HG02623 (cell line): Measurements from ENCODE around the gene PDE1A.
"Not testable (repeated sequence)": the region's sequence is repeated elsewhere in the genome, so short reads cannot be mapped to it uniquely, and the experiment has no call there.

Experiments
- ATAC-seq: cut with Tn5 transposase; IDR thresholded peaks from one replicate; pipeline ENCODE4 v1.9.1; 2021; ENCODE audit warnings: moderate library complexity; ENCODE audit not compliant: unreplicated experiment

The PDE1A gene

GRCh38 chr2:182410120-182410519 lies 16.7 kb downstream of the PDE1A start:
- ATAC-seq = no peak

GRCh38 chr2:182406221-182406620 lies 20.6 kb downstream of the PDE1A start:
- ATAC-seq = no peak

- ATAC-seq = no peak
Observed at GRCh38 chr2:182404975-182405561, 21.8 kb downstream of the PDE1A start.

DNA sequence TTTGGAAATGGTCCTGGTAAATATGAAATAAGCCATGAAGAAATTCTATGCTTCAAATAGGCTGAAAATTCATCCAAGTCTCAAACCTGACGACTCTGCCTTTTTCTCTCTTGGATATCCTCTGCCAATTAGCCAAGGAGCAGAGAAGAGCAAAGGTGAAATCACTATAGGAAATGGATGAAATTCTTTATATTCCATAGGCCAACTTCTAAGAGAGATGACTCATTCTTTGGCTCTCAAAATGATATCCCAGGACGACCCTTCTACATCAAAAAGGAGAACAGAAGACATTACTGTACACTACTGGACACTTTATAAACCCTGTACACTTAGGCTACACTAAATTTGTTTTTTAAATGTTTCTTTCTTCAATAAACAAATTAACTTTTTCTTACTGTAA lies 22.7 kb downstream of the PDE1A start:
- no peak for ATAC-seq

DNA sequence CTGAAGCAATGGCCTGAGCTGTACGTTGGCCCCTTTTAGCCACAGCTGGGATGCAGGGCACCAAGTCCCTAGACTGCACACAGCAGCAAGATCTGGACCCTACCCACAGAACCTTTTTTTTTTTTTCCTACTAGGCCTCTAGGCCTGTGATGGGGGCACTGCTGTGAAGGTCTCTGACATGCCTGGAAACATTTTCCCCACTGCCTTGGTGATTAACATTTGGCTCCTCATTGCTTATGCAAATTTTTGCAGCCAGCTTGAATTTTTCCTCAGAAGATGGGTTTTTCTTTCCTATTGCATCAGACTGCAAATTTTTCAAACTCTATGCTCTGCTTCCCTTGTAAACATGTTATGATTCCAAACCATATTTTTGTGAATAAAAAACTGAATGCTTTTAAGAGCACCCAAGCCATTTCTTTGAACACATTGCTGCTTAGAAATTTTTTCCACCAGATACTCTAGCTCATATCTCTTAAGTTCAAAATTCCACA lies 33.5 kb downstream of the PDE1A start:
- ATAC-seq = no peak

DNA sequence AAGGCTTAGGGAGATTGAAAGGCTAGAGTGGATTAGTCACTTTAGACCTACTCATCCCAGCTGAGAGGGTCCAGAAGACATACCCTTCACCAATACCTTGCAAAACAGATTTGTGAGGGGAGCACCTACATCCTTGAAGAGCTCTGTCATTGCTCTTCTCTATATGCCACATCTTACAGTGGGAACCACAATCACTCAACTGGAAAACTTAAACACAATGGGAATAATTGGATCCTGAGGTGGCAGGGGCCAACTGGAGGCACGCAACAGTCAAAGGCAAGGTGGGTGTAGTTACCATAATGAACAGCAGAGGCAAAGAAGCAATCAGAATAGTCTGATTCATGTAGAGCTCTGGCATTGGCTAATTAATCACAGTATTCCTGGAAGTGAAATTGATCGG lies 35.4 kb downstream of the PDE1A start:
- ATAC-seq = no peak

- ATAC-seq = not testable (repeated sequence)
Observed at GRCh38 chr2:182386267-182386880, 40.5 kb downstream of the PDE1A start.

DNA sequence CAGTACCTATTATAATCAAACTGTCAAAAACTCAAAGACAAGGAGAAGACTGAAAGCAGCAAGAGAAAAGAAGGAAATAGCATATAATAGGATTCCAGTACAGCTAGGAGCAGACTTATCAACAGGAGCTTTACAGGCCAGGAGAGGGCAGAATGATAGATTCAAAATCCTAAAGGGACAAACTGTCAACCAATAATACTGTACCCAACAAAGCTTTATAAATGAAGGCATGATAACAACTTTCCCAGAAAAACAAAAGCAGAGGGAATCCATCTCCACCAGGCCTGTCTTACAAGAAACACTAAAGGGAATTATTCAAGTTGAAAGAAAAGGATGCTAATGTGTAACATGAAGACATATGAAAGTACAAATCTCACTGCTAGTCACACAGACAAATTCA lies 42.0 kb downstream of the PDE1A start:
- ATAC-seq = no peak

GRCh38 chr2:182381225-182381624 lies 45.6 kb downstream of the PDE1A start:
- no peak for ATAC-seq

- ATAC-seq = no peak
Observed at GRCh38 chr2:182379241-182379640, 47.6 kb downstream of the PDE1A start.

- ATAC-seq = no peak
Observed at GRCh38 chr2:182378759-182379158, 48.1 kb downstream of the PDE1A start.

DNA sequence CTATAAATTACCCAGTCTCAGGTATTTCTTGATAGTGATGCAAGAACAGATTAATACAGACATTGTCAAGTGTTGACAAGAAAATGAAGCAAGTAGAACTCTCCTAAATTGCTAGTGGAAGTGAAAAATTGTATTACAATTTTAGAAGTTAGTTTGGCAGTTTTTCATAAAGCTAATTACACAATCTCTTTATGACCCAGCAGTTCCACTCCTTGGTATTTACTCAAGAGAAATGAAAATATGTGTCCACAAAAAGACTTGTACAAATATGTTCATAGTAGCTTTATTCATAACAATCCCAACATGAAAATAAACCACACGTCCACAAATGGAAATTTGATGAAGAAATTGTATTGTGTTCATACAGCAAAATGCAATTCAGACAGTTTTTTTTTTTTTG lies 49.4 kb downstream of the PDE1A start:
- no peak for ATAC-seq

DNA sequence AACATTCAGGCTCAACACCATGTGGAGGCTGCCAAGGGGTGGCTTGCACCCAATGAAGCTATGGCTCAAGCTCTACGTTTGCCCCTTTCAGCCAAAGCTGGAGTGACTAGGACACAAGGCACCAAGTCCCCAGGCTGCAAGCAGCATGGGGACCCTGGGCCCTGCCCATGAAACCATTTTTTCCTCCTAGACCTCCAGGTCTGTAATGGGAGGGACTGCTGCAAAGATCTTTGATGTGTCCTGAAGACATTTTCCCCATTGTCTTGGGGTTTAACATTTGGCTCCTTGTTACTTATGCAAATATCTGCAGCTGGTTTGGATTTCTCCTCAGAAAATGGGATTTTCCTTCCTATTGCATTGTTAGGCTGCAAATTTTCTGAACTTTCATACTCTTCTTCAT lies 51.0 kb downstream of the PDE1A start:
- ATAC-seq = no peak

DNA sequence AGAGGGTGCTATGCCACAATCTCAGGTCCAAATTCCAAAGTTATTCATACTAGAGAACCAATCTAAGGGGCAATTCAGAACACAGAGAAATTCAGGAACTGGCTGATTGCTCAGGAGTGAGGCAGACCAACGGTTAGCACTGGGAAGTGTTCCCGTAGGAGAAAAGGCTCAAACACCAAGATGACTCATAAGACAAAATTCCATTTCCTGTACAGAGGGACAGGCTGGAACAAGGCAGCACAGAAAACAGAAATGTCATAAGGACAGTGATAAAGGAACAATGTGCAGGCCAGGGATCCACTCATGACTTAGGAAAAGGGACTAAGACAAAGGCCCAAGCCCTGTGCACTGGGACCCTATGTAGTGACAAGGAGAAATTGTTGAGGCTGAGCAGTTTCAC lies 54.2 kb downstream of the PDE1A start:
- no peak for ATAC-seq

GRCh38 chr2:182368996-182369395 lies 57.8 kb downstream of the PDE1A start:
- no peak for ATAC-seq

- ATAC-seq = no peak
Observed at GRCh38 chr2:182368446-182368845, 58.4 kb downstream of the PDE1A start.

- ATAC-seq = no peak
Observed at GRCh38 chr2:182367401-182367800, 59.4 kb downstream of the PDE1A start.

- no peak for ATAC-seq
Observed at GRCh38 chr2:182366628-182367027, 60.2 kb downstream of the PDE1A start.

- ATAC-seq = no peak
Observed at GRCh38 chr2:182365855-182366254, 61.0 kb downstream of the PDE1A start.

DNA sequence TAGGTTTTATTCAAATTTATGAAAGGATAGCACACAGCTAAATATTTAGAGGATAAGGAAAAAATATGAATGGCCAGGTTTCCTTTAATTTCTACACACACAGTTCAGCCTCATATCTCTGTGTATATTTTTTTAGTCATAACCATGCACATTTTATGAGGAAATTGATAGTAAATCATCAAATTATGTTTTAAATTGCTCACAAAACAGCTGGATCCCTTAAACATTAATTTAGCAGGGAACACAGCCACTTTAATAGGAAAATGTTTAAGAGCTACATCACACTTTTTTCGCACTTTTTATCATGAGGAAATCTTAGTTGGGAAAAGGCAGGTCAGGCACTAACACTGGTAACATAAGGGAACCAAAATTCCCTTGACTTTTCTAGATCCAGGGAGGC lies 65.4 kb downstream of the PDE1A start:
- no peak for ATAC-seq

- no peak for ATAC-seq
Observed at GRCh38 chr2:182360663-182361260, 66.1 kb downstream of the PDE1A start.

DNA sequence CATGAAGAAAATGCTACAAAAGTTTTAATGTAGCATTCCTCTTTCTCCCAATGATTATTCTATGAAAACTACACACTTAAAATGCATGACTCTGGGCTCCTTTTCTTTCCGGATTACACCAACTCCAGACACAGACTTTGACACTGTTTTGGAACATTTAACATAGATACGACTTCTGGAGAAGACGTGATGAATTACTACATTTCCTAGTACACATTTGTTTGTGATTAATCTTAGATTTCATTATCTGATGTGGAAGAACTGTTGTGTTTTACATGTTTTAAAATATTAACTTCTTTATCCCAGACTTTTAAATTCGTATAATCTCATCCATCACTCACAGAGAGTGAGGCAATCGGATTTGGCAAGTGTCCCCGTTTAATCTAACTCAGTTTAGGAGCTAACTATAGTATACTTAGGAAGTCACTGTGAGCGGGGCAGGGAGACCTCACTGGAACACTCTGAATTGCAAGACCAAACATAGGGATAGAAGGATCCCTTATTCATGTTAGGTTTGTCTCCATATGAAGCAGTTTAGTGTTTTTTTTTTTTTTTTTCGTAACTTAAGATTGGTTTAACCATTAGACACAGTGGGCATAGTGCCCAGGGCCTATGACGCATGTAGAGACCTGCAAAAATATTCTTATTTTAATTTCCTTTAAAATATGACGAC lies 66.7 kb downstream of the PDE1A start:
- no peak for ATAC-seq
